ENCODE results near the gene ZIK1. TPM values are rescaled to one million over a fixed set of nuclear protein-coding genes. Genes with fewer than 3 reads are reported as not detected.

Gene ZIK1
- total RNA-seq, 4 donors from 2014 or later = 4.4 to 14.5 (median 6.4) TPM

DNA sequence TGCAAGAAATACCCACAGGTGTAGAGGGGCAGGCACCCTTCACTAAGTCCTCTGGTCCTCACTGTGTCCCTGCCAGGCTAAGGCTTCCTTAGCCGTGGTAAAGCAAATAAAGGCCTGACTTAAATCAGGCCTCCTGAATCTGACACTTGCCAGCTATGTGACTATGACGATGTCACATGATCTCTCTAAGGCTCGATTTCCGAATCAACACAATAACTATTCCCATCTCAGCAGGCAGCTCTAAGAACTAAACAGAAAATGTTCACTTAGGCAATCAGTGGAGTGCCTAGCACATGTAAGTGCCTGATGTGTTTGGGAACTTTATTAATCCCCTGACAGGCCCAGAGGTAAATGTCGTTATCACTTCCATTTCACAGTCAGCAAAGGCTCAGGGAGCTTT lies 26.3 kb upstream of the ZIK1 start:
- Histone ChIP-seq H3K27me3 (no peaks in the 10 kb centered on the region), H3K4me3 (no peak overlapping the region), H3K27ac (no peak overlapping the region), H3K4me1 (peaks cover 0 to 26% (median 13%) of the 10 kb centered on the region in 3 donors), H3K9me3 (peaks cover 0 to 57% (median 1%) of the 10 kb centered on the region in 3 donors), H3K36me3 (peaks cover 0 to 46% of the 10 kb centered on the region in 2 donors)
- no peak for ATAC-seq
- WGBS, 2 donors (ENCODE audit: low coverage in 1 of 2) = 73 to 74% methylated on average over 2 to 4 of the region's 5 CpGs
- no peak for TF ChIP-seq POLR2A (IDR thresholded peaks at IDR 0.05)
- no peak for TF ChIP-seq EP300 (IDR thresholded peaks at IDR 0.05)
- TF ChIP-seq POLR2AphosphoS5 (IDR thresholded peaks at IDR 0.05) = no peak
- TF ChIP-seq, protein P1, sequence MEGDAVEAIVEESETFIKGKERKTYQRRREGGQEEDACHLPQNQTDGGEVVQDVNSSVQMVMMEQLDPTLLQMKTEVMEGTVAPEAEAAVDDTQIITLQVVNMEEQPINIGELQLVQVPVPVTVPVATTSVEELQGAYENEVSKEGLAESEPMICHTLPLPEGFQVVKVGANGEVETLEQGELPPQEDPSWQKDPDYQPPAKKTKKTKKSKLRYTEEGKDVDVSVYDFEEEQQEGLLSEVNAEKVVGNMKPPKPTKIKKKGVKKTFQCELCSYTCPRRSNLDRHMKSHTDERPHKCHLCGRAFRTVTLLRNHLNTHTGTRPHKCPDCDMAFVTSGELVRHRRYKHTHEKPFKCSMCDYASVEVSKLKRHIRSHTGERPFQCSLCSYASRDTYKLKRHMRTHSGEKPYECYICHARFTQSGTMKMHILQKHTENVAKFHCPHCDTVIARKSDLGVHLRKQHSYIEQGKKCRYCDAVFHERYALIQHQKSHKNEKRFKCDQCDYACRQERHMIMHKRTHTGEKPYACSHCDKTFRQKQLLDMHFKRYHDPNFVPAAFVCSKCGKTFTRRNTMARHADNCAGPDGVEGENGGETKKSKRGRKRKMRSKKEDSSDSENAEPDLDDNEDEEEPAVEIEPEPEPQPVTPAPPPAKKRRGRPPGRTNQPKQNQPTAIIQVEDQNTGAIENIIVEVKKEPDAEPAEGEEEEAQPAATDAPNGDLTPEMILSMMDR (IDR thresholded peaks at IDR 0.05) = no peak

DNA sequence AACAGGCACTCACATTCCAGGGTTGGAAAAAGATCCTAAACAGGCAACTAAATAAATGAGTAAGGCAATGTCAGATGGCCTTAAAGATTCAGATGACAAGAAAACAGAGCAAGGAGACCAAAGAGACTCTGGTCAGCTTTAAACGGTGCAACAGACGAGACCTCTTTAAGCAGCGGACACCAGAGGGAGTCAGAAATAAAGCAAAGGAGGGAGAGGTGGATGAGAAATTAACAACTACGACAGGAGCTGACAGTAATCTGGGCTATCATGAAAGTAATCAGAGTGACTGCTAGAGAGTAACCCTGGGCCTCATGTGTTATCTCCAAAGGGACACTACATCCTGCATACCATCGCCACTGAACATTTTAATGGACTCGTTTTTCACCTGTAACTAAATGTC lies 25.4 kb upstream of the ZIK1 start:
- TF ChIP-seq POLR2AphosphoS5 (IDR thresholded peaks at IDR 0.05) (no peak), POLR2A (IDR thresholded peaks at IDR 0.05) (no peak), EP300 (IDR thresholded peaks at IDR 0.05) (no peak)
- TF ChIP-seq, protein P1 (IDR thresholded peaks at IDR 0.05) = no peak

DNA sequence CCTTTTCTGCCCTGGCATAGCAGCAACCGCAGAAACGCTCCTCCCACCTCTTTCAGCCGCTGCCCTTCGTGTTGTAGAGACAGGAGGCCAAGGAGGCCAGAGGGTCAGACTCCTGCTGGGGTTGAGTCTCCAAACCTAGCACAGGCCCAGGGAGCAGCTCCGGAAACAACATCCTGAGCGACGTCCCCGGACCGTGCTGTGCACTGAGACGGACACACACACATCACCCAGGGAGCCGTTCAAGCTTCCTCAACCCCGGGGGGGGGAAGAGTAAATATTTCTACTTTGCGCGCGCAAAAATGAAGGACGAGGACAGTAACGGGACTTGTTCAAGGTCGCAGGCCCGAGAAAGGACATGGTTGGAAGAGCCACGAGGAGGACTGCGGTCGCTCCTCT lies 24.9 kb upstream of the ZIK1 start:
- ATAC-seq = no peak
- 0 to 7% methylated on average over 1 to 4 of the region's 22 CpGs for WGBS, 2 donors (ENCODE audit: low coverage in 1 of 2)
- Histone ChIP-seq H3K4me1 (peaks cover 0 to 26% (median 13%) of the 10 kb centered on the region in 3 donors), H3K4me3 (peak overlapping the region; percentile 54 to 95), H3K27ac (peak overlapping the region in 3 of 4 donors; percentile 77 to 80 (median 80)), H3K27me3 (no peaks in the 10 kb centered on the region), H3K36me3 (peaks cover 0 to 33% of the 10 kb centered on the region in 2 donors), H3K9me3 (peaks cover 0 to 50% (median 0%) of the 10 kb centered on the region in 3 donors)
- TF ChIP-seq EP300 (IDR thresholded peaks at IDR 0.05) (no peak), POLR2A (IDR thresholded peaks at IDR 0.05) (no peak), POLR2AphosphoS5 (IDR thresholded peaks at IDR 0.05) (no peak)
- TF ChIP-seq, protein P1 (IDR thresholded peaks at IDR 0.05) = no peak

More for the DNA sequence above, 25.4 kb upstream of the ZIK1 start:
- ATAC-seq = no peak
- peaks cover 0 to 51% (median under 1%) of the 10 kb centered on the region in 3 donors for H3K9me3 ChIP-seq
- peak overlapping the region in 2 of 4 donors; percentile 80 for H3K27ac ChIP-seq
- WGBS, 2 donors (ENCODE audit: low coverage in 1 of 2) = 11 to 19% methylated on average over 6 of the region's 6 CpGs
- H3K4me1 ChIP-seq = peaks cover 0 to 26% (median 13%) of the 10 kb centered on the region in 3 donors
- H3K36me3 ChIP-seq = peaks cover 0 to 38% of the 10 kb centered on the region in 2 donors
- peak overlapping the region; percentile 54 to 95 for H3K4me3 ChIP-seq
- H3K27me3 ChIP-seq = no peaks in the 10 kb centered on the region

DNA sequence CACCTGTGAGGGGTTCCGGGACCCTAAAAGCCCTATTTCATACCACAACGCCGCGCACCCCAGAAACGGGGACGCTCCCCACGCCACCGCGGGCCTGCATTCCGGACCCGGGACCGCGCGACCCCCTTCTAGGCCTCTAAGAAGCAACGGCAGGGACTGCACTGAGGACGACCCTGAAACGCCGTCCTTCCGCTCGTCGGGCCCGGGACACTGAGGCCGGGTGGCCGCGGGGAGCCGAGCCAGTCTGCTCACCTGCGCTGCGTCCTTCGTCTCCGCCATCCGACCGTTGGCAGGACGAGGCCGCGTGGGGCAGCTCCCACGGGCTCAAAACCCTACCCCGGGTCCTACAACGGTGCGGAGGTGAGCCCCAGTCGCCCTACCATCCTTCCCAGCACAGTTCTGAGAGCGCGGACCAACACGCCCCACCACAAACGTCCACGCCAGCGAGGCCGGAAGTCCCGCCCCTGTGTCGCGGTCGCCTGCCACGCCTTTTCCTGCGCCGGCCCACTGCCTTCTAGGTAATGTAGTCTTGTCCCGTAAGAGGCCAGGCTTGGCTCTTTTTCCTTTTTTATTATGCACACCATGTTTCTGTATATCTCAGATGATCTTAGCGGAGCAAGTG lies 24.4 kb upstream of the ZIK1 start, which contains the start of gene ZNF550:
Gene ZNF550 (minus strand): TSS at position 460 of the 622 bp plus-strand sequence. CDS start 181 bp downstream, at position 279.
- 0% methylated on average over 12 of the region's 56 CpGs for WGBS, 2 donors (ENCODE audit: low coverage in 1 of 2)
- peak; percentile 98 for ATAC-seq
- Histone ChIP-seq H3K4me3 (peak within 1 kb of the TSS; percentile 54 to 95), H3K4me1 (peaks cover 0 to 26% (median 13%) of the 10 kb centered on the region in 3 donors), H3K27me3 (no peaks in the 10 kb centered on the region), H3K9me3 (peaks cover 0 to 50% (median 3%) of the 10 kb centered on the region in 3 donors), H3K27ac (peak within 1 kb of the TSS in 3 of 4 donors; percentile 77 to 80 (median 80)), H3K36me3 (peaks cover 0 to 28% of the 10 kb centered on the region in 2 donors)
- TF ChIP-seq, protein P1 (IDR thresholded peaks at IDR 0.05) = no peak
- no peak for TF ChIP-seq EP300 (IDR thresholded peaks at IDR 0.05)
- peak in 1 of 2 donors; percentile 27 for TF ChIP-seq POLR2A (IDR thresholded peaks at IDR 0.05)

All from gastroesophageal sphincter (tissue), 4 donors.